NCI-H1436 treated with DMSO at 0.1 percent for 48 hours (cell line): ENCODE data around the gene NDP.
A peak's percentile ranks its signal among the peaks of the same experiment; 100 is the strongest.
"Not testable (repeated sequence)": the region's sequence is repeated elsewhere in the genome, so short reads cannot be mapped to it uniquely, and the experiment has no call there.

Experiments
- DNase-seq: peaks from one replicate; lab custom pipeline; 2025; lab: John Stamatoyannopoulos, UW

The NDP gene

GRCh38 chrX:43970528-43970927 lies 2.7 kb downstream of the NDP start:
- DNase-seq = no peak

DNA sequence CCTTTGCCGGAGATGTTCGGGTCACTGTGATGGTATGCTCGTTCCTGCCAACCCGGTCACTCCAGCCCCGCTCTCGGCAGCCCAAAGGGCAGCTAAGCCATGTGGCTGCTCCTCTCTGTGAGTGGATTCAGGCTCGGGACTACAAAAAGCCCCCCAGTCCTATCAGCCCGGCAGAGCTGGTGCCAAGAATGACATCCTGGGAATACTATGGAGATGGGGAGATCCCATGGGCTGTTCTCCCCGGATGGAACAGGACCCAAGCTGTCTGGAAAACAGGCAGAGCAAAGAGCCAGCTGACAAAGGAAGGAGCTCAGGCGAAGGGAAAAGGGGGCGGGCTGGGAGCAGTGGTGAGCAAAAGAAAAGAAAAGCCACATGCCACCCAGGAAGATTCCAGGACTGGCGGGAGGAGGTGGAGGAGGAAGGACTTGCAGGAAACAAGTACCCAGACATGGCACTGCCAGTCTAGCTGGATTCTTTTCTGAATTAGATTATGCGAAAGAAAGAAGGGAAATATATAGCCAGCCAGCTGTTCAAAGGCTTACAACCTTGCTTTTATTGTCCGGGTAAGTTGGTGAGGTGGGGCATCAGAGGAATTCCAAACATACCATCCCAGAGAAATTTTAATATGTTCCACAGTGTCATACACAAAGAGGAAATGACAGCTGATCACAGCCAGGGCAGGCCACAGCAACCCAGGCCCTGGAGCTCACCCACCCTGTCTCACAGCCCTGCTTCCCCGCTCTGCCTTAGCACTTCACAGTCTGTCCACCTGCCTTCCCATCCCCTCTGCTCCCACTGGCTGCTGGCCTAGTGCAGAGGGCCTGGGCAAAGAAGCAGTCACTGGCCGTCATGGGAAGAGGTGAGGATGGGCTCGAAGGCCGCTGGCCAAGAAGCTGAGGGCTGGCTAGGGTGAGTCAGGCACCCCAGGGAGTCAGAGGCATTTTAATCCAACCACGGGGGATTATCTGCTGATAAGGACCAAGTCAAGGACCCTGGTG lies 3.4 kb downstream of the NDP start:
- DNase-seq = no peak

- no peak for DNase-seq
Measured at GRCh38 chrX:43968359-43968781, 4.8 kb downstream of the NDP start.

DNA sequence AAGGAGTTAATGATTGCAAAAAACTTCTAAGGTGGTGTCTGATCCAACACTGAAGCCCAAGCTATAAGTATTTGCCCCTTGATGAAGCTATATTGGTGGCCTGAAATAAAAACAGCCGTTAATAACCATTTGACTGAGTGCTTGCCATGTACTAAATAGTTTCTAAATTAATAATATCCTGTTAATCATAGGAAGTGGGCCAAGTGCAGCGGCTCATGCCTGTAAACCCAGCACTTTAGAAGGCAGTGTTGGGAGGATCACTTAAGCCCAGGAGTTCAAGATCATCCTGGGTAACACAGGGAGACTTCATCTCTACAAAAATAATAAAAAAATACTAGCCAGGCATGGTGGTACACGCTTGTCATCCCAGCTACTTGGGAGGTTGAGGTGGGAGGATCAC lies 8.3 kb downstream of the NDP start:
- no peak for DNase-seq

- DNase-seq = no peak
Measured at GRCh38 chrX:43963726-43964125, 9.5 kb downstream of the NDP start.

DNA sequence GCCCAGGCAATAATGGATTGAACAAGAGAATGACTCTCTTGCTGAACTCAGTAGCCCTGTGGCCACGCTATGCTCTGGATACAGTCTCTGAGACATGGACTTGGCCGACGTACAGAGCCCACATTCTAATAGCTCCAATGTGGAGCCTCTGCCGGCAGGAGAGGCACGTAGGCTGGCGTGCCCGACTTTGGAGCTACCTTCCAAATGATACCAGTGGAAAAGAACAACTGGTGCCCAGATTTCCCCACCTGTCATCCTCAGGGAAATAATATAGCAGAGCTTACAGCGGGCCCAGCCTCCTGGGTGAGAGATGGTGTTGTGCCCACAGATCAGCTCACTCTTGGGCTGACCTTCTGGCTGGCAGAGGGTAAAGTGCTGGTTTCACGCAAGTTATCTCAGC lies 10.6 kb downstream of the NDP start:
- no peak for DNase-seq

- no peak for DNase-seq
Measured at GRCh38 chrX:43961699-43962098, 11.5 kb downstream of the NDP start.

- DNase-seq = peak; percentile 28
Measured at GRCh38 chrX:43958529-43958928, 14.7 kb downstream of the NDP start.

DNA sequence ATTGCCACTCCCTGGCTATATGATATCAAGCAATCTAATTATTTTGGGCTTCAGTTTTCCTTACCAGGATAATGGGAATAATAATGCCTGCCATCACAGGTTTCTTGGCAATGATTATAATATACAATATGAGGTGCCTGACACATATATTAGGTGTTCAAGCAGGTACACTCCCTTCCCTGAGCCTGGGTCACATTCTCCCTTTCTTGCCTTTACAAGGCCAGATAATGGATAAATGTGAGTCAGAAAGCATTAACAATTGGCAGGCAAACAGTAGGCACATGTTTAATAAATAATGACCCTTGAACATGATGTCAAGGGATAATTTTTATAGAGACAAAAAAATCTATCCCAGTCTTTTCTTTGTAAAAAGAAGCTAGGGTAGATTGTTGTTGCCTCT lies 17.2 kb downstream of the NDP start:
- no peak for DNase-seq

GRCh38 chrX:43953218-43953617 lies 20.0 kb downstream of the NDP start:
- no peak for DNase-seq

DNA sequence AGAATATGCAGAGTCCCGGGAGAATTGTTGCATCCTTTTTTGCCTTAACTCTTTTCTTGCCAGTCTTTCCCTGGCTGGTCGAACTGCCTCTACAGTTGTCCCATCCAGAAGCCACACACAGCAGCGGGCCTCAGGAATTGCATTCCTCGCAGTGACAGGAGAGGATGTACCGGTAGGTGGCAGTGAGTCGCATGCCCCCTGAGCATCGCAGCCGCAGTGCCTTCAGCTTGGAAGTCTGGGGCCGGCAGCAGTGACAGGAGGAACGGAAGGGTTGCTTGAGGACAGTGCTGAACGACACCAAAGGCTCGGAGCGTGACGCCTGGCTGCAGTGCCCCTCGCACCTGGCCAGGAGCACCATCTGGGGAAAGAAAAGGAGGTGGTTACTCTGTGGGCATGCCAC lies 23.5 kb downstream of the NDP start:
- DNase-seq = no peak

DNA sequence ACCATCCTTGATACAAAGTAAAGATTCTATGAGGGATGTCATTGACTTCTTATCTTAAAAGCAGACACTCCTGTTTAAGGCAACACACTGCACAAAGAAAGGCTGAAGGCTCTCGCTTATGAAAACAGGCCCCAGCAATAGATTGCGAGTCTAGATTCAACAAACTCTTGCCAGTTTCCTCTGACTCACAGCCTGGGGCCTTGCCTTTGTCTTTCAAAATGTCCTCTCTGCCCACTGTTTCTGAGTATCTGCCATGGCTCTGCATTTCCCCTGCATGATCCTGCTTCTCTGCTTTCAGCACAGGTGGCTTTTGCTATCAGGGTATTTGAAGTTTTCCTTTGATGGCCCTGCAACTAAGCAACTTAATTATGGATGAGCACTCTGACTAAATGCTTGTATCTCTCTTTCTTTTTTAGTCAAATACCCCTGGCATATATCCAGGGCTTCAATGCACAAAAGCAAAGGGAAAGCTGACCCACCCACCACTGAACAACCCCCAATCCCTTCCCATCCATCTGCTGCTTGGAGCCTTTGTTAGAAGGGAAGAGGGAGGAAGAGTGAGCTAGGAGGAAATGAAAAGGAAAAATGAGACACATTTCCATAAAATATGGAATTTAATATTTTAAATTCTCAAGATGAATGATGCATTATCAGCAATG lies 32.2 kb downstream of the NDP start:
- no peak for DNase-seq

DNA sequence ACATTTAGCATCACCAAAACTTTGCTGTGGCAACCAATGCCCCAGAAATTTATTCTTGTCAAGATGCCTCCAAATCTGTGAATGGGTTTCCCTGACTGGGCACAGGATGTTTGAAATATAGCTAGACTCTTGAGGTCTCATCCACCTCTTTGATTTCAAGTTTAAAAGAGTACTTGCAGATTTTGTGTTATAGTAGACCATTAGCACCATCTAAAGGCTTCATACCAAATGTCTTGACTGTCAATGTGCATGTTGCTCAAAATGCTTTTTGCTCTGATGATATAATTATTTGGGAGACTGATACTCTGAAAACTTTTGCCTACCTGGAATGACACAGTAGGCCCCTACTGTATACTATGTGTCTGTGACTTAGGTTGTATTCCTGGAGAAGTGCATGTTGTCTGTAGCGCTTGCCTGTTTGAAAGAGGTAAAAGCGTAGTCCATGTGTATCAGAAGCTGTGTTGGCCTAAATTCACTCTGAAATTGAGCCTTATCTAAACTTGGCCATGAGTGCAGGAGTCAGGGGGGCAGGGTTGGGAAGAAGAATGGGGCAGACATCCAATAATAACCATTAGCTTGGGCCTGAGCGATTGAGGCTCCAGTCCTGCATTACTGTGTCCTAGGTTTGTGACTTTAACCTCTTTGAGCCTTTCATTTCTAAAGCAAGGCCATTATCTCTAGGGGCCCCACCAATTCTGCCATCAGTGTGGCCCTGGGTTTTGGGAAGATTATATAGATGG lies 33.8 kb downstream of the NDP start:
- DNase-seq = no peak

DNA sequence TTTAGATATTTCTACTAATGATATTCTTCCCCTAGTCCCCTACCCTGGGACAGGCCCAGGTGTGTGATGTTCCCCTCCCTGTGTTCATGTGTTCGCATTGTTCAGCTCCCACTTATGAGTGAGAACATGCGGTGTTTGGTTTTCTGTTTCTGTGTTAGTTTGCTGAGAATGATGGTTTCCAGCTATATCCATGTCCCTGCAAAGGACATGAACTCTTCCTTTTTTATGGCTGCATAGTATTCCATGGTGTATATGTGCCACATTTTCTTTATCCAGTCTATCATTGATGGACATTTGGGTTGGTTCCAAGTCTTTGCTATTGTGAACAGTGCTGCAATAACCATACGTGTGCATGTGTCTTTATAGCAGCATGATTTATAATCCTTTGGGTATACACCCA lies 51.2 kb downstream of the NDP start:
- not testable (repeated sequence) for DNase-seq

GRCh38 chrX:43910772-43911171 lies 62.4 kb downstream of the NDP start:
- DNase-seq = not testable (repeated sequence)

DNA sequence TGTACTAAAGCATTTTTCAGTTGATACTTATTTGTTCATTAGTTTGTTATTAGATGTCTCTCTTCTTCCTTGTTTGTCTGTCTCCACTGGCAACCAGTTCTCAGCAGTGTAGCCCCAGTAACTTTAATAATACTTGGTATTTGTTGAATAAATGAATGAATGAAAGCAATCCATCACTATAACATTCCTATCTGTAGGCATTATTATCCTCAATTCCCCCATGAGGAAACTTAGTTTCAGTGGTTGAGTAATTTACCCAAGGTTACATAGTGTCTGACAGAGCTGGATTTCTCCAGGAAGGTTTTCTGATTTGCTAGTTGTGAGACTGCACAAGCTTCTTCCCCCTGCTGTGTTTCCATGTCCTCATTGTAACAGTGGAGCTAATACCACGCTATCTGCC lies 63.2 kb downstream of the NDP start:
- DNase-seq = no peak

DNA sequence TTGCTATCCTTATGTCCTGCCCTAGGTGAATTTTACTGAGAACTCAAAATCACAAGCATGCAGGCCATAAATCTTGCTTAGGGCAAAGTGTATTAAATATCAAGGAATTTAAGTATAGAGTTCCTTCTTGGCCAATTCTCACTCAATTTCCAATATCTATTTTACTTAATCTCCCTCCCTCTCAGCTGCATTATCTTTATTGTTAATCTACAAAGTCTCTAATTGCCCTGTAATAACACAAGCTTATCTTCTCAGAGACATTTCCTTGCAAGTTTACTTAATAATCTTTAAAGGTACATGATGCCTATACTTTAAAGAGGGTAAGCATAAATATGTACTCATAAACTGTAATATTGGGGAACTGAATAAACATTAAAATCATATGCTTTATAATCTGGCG lies 64.0 kb downstream of the NDP start:
- DNase-seq = no peak

DNA sequence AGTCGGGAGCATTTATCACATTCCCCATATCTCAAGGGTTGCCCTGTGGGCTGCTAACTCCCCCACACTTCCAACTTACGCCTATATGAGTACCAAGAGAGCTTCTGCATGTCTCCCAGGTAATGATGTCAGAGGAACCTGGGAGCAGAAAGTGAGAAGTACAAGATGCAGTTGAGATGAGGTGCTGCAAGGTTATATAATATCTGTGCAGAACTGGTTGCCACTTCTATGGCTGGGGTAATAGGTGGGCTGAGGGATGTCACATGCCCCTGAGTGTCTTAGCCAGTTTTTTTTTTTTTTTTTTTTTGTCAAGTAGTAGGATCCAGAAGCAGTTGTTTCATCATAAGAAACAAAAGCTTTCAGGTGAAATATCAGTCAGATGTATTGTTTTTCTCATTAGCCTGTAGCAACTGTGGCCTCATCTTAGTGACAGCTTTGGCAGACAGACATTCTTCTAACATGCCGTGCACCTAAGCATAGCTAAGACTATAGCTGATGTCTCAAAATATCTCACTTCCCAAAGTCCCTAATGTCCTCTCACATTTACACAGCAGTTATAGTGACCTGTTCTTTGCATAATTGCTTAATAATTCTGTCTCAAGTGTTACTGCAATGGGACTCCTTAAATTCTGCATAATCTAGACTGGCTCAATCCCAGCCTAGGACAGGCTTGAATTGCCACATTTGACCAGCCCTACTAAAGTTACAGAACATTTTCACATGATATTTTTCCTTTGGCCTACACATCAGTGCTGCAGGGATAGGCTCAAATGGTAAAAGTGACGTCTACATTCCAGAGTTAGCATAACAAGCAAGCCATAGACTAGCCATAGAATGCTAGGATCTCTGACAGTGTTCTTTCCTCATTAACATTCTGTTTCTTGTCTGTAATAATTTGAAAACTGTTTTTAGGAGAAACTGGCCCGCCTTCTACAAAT lies 73.0 kb downstream of the NDP start:
- no peak for DNase-seq
